Right cardiac atrium (tissue), 5 donors: ENCODE data around the gene EVA1A. TPM values are rescaled to one million over a fixed set of nuclear protein-coding genes. Genes with fewer than 3 reads are reported as not detected.
"Not testable (repeated sequence)": the region's sequence is repeated elsewhere in the genome, so short reads cannot be mapped to it uniquely, and the experiment has no call there.

Experiments
- ATAC-seq, 2 donors: fragments of 200-7000 bp; cut with Tn5 transposase; one replicate each; pipeline versions ENCODE4 v1.8.0 to v1.9.1; 2020; ENCODE audit warnings: moderate library complexity in 2 of 2, mild to moderate bottlenecking in 1 of 2
- DNase-seq, 3 donors: peaks; one replicate each; pipeline ENCODE4 v3.0.0-alpha.2; 2020
- H3K27ac ChIP-seq: one replicate; pipeline ENCODE4 v1.5.1; 2013; ENCODE audit warnings: mild to moderate bottlenecking, low read length, control low read depth, moderate library complexity
- H3K27me3 ChIP-seq: one replicate; pipeline ENCODE4 v1.6.1; 2013; ENCODE audit not compliant: control insufficient read depth, insufficient read depth
- H3K4me1 ChIP-seq: one replicate; pipeline ENCODE4 v1.6.1; 2013; ENCODE audit warnings: low read length; ENCODE audit not compliant: control insufficient read depth, insufficient read depth
- H3K4me3 ChIP-seq: one replicate; pipeline ENCODE4 v1.5.1; 2013; ENCODE audit warnings: low read length, control low read depth
- H3K9me3 ChIP-seq: one replicate; pipeline ENCODE4 v1.6.1; 2013; ENCODE audit warnings: low read length; ENCODE audit not compliant: control insufficient read depth
- WGBS: extraction: QIAGEN DNeasy Blood & Tissue Kit; methylation state at CpG from one replicate; pipeline ENCODE4 v1.1.7; 2013; 5-methylcytosine and 5-hydroxymethylcytosine counted together
- intact Hi-C, 4 donors: fragments of 100-400 bp; cut with DNase I; formaldehyde crosslinking; loops; one replicate each; pipeline versions ENCODE4 v1.11.0 to v1.14.0; 2022 to 2023
- polyA plus RNA-seq: library from polyadenylated mRNA; stranded (reverse); fragments of 200-250 nt; gene quantifications from one replicate; pipeline ENCODE4 v1.2.3, GENCODE V29; 2013
- total RNA-seq, 4 donors: library from RNA; stranded (reverse); fragmentation: NEBNext Ultra II Directional; extraction: Animal tissue kit (Norgen Biotek cat#: 25700); gene quantifications; one replicate each; pipeline ENCODE4 v1.2.1, GENCODE V29; 2021
- donor health status: healthy with polysubstance abuse.
- donor health status: DM: no; HTN: yes; CAD: no.
- donor health status: DM: no; HTN: no; CAD: no.
- donor health status: DM: no; HTN: yes; CAD: no; lungs with severe emphysema.
- donor health status: DM: yes; HTN: yes; CAD: no.

The EVA1A gene
- total and polyA plus RNA-seq, 5 donors: 0.24 to 0.66 (median 0.26) TPM; not detected in 2

DNA sequence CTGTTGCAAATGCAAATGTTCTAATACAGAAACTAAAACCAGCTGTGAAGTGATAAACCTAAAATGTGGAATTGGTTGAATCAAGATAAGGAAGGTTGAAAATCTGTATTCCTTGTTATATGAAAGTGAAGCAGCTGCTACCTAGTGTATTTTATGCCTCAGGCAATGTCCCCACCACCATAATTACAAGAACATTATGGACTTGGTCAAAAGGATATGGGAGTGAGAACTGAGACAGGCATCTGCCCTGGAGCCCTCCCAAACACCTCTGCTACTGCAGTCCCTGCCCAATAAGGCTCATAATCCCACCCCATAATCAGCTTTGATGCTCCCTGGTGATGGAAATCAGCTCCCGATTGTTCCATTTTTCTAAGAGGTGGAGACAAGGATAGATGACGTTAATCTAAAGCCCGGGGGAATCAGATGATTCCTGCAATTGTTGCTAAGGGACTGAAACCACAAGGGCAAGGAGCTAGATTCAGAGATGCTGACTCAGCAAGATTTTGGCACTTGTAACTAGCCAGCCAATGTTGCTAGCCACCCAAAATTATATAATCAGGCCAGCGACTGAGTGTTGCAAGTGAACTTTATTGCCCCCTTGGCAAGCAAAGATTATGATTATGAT, 69.5 kb downstream of the EVA1A start:
- H3K4me1 ChIP-seq: no peaks in the 10 kb centered on the region
- no peaks in the 10 kb centered on the region for H3K9me3 ChIP-seq
- ATAC-seq (no peak), DNase-seq (no peak)
- WGBS: 61% methylated on average over 4 of the region's 4 CpGs
- no peak overlapping the region for H3K4me3 ChIP-seq
- no peak overlapping the region for H3K27ac ChIP-seq
- no peaks in the 10 kb centered on the region for H3K27me3 ChIP-seq
- intact Hi-C loops: no loop called here

- Histone ChIP-seq H3K4me1 (no peaks in the 10 kb centered on the region), H3K27ac (no peak overlapping the region), H3K9me3 (no peaks in the 10 kb centered on the region), H3K27me3 (no peaks in the 10 kb centered on the region), H3K4me3 (no peak overlapping the region)
- intact Hi-C loops: no loop called here
- no peak for DNase-seq
- ATAC-seq: no peak
- WGBS: 68% methylated on average over 2 of the region's 2 CpGs
These were observed 71.0 kb downstream of the EVA1A start for GRCh38 chr2:75489721-75490120.

DNA sequence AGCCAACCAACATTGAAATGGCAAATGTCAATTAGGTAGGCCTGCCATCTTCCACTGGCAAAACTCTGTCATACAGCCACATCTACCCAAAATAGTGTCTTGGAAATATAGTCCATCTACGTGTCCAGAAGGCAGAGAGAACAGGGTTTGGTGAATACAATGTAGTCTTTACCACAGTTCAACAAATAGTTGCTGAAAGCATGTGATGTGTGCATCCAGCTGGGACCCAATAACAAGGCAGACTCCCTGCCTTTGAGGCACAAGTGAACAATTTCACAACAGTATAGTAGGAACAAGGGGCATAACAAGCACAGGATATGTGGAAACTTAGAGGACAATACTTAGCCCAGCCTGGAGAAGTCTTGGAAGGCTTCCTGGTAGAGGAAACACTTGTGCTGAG, 72.6 kb downstream of the EVA1A start:
- 87% methylated on average over 1 of the region's 1 CpG for WGBS
- Histone ChIP-seq H3K4me1 (no peaks in the 10 kb centered on the region), H3K4me3 (no peak overlapping the region), H3K27ac (no peak overlapping the region), H3K27me3 (no peaks in the 10 kb centered on the region), H3K9me3 (no peaks in the 10 kb centered on the region)
- intact Hi-C loops: no loop called here
- ATAC-seq (no peak), DNase-seq (no peak)

- intact Hi-C loops, H3K27me3 ChIP-seq: not testable (repeated sequence)
These were observed 74.0 kb downstream of the EVA1A start for GRCh38 chr2:75486735-75487134.

GRCh38 chr2:75484840-75485239, 75.9 kb downstream of the EVA1A start:
- no peak for ATAC-seq
- Histone ChIP-seq H3K4me1 (no peaks in the 10 kb centered on the region), H3K27ac (no peak overlapping the region), H3K4me3 (no peak overlapping the region), H3K9me3 (no peaks in the 10 kb centered on the region), H3K27me3 (no peaks in the 10 kb centered on the region)
- no peak for DNase-seq
- intact Hi-C loops: no loop called here
- WGBS: 93% methylated on average over 1 of the region's 1 CpG

More at GRCh38 chr2:75486735-75487134, 74.0 kb downstream of the EVA1A start:
- H3K27ac ChIP-seq, H3K9me3 ChIP-seq, H3K4me1 ChIP-seq, DNase-seq, ATAC-seq, H3K4me3 ChIP-seq: not testable (repeated sequence)
- 95% methylated on average over 2 of the region's 2 CpGs for WGBS

DNA sequence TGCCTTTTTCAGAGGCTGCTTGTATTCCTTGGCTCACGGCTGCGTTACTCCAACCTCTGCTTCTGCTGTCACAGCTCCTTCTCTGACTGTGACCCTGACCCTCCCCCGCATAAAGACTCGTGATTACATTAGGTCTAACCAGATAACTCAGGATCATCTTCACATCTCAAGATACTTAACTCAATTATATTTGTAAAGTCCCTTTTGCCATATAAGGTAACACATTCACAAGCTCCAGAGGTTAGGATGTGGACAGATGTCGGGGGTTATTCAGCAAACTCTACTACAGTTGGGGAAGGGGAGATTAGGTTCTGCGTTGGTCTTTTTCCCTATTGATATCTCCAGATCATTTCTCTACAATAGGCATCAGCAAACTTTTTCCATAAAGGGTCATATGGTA, 76.9 kb downstream of the EVA1A start:
- WGBS: 90% methylated on average over 6 of the region's 6 CpGs
- DNase-seq (no peak), ATAC-seq (no peak)
- no peaks in the 10 kb centered on the region for H3K4me1 ChIP-seq
- no peaks in the 10 kb centered on the region for H3K9me3 ChIP-seq
- H3K4me3 ChIP-seq: no peak overlapping the region
- intact Hi-C loops: no loop called here
- no peak overlapping the region for H3K27ac ChIP-seq
- H3K27me3 ChIP-seq: no peaks in the 10 kb centered on the region

GRCh38 chr2:75482398-75482797, 78.3 kb downstream of the EVA1A start:
- intact Hi-C loops: no loop called here
- DNase-seq (no peak), ATAC-seq (no peak)
- H3K9me3 ChIP-seq: no peaks in the 10 kb centered on the region
- H3K4me3 ChIP-seq: no peak overlapping the region
- no peaks in the 10 kb centered on the region for H3K4me1 ChIP-seq
- no peak overlapping the region for H3K27ac ChIP-seq
- H3K27me3 ChIP-seq: no peaks in the 10 kb centered on the region

- Histone ChIP-seq H3K4me1 (no peaks in the 10 kb centered on the region), H3K4me3 (no peak overlapping the region)
- intact Hi-C loops: no loop called here
These were observed 79.5 kb downstream of the EVA1A start for GRCh38 chr2:75480971-75481836.

DNA sequence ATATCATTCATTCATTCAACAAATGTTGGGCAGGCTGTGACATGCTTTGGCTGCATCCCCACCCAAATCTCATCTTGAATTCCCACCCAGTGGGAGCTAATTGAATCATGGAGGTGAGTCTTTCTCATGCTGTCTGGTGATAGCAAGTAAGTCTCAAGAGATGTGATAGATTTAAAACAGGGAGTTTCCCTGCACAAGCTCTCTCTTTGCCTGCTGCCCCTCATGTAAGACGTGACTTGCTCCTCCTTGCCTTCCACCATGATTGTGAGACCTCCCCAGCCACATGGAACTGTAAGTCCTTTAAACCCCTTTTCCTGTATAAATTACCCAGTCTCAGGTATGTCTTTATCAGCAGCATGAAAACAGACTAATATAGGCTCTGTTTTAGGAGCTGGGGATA, 83.0 kb downstream of the EVA1A start:
- WGBS: 89% methylated on average over 1 of the region's 1 CpG
- intact Hi-C loops: loop anchor here in 1 of 4 donors (10.0 kb wide), 1 partner anchor 127 kb away; no protein-coding TSS in a partner anchor
- H3K27ac ChIP-seq, DNase-seq, H3K9me3 ChIP-seq, H3K27me3 ChIP-seq, H3K4me3 ChIP-seq, ATAC-seq, H3K4me1 ChIP-seq: not testable (repeated sequence)

More at GRCh38 chr2:75480971-75481836, 79.5 kb downstream of the EVA1A start:
- H3K27ac ChIP-seq: no peak overlapping the region
- H3K27me3 ChIP-seq: no peaks in the 10 kb centered on the region
- 50% methylated on average over 6 of the region's 6 CpGs for WGBS
- no peak for DNase-seq
- H3K9me3 ChIP-seq: no peaks in the 10 kb centered on the region
- no peak for ATAC-seq

DNA sequence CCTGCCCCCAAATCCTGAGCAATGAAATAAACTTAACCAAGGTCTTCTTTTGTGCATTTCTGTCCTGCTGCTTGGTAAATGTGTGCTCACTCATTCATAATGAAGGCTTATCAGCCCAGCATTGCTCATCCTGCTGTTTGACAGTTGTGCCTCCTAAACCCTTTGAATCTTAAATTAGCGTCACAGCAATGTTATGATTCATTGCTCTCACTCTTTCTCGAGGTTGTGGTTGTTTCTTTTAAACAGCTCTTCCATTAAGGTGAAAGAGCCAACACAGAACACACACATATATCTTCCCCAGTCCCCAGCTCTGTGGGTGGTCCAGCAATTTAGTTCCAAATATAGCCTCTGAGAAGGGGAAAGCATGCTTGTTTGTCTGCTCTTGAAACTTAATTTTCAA, 84.0 kb downstream of the EVA1A start:
- H3K4me3 ChIP-seq: no peak overlapping the region
- DNase-seq (no peak), ATAC-seq (no peak)
- no peaks in the 10 kb centered on the region for H3K27me3 ChIP-seq
- no peak overlapping the region for H3K27ac ChIP-seq
- no peaks in the 10 kb centered on the region for H3K9me3 ChIP-seq
- WGBS: 40% methylated on average over 2 of the region's 2 CpGs
- no peaks in the 10 kb centered on the region for H3K4me1 ChIP-seq
- intact Hi-C loops: loop anchor here in 1 of 4 donors (10.0 kb wide), 1 partner anchor 128 kb away; no protein-coding TSS in a partner anchor

- ATAC-seq (no peak), DNase-seq (no peak)
- H3K9me3 ChIP-seq: no peaks in the 10 kb centered on the region
- no peak overlapping the region for H3K27ac ChIP-seq
- intact Hi-C loops: loop anchor here in 1 of 4 donors (10.0 kb wide), 1 partner anchor 129 kb away; no protein-coding TSS in a partner anchor
- WGBS: 49% methylated on average over 2 of the region's 2 CpGs
- no peaks in the 10 kb centered on the region for H3K4me1 ChIP-seq
- no peaks in the 10 kb centered on the region for H3K27me3 ChIP-seq
- H3K4me3 ChIP-seq: no peak overlapping the region
These were observed 84.8 kb downstream of the EVA1A start for GRCh38 chr2:75475976-75476375.
